Astrocyte (in vitro differentiated cells and primary cell): ENCODE measurements around the gene ADAM11. TPM values are rescaled to one million over a fixed set of nuclear protein-coding genes. Genes with fewer than 3 reads are reported as not detected.

ENCODE experiments used
- DNase-seq: peaks from one replicate; pipeline ENCODE4 v3.0.0-alpha.2; 2010; ENCODE audit warnings: low read depth
- FAIRE-seq: peaks from 2 replicates; lab custom pipeline; 2011; peaks lifted over from hg19 to GRCh38; lab: Jason Lieb, UNC
- H2AFZ ChIP-seq: 2 replicates; pipeline ENCODE4 v1.6.0; 2012; ENCODE audit warnings: low read depth, low read length, inconsistent platforms
- H3K27ac ChIP-seq: 2 replicates; pipeline ENCODE4 v1.5.1; 2011; ENCODE audit warnings: low read depth, low read length, inconsistent platforms
- H3K27me3 ChIP-seq: 2 replicates; pipeline ENCODE4 v1.6.0; 2011; ENCODE audit warnings: low read length, inconsistent platforms; ENCODE audit not compliant: insufficient read depth
- H3K36me3 ChIP-seq: 2 replicates; pipeline ENCODE4 v1.5.1; 2011; ENCODE audit warnings: low read length, inconsistent platforms; ENCODE audit not compliant: insufficient read depth
- H3K4me1 ChIP-seq: 2 replicates; pipeline ENCODE4 v1.5.1; 2011; ENCODE audit warnings: low read length, inconsistent platforms; ENCODE audit not compliant: insufficient read depth
- H3K4me2 ChIP-seq: 2 replicates; pipeline ENCODE4 v1.6.0; 2012; ENCODE audit warnings: low read length, inconsistent platforms
- H3K4me3 ChIP-seq: 2 replicates; pipeline ENCODE4 v1.5.1; 2011; ENCODE audit warnings: low read depth, mild to moderate bottlenecking, low read length, inconsistent platforms; ENCODE audit not compliant: insufficient read depth
- H3K79me2 ChIP-seq: 2 replicates; pipeline ENCODE4 v1.6.0; 2012; ENCODE audit warnings: mild to moderate bottlenecking, low read length, inconsistent platforms; ENCODE audit not compliant: insufficient read depth
- H3K9ac ChIP-seq: 2 replicates; pipeline ENCODE4 v1.6.0; 2012; ENCODE audit warnings: mild to moderate bottlenecking, low read length, inconsistent platforms
- H3K9me3 ChIP-seq: 2 replicates; pipeline ENCODE4 v1.5.1; 2012; ENCODE audit warnings: low read depth, mild to moderate bottlenecking, low read length, inconsistent platforms; ENCODE audit not compliant: insufficient read depth
- H4K20me1 ChIP-seq: 2 replicates; pipeline ENCODE4 v1.6.0; 2012; ENCODE audit warnings: low read length, inconsistent platforms; ENCODE audit not compliant: insufficient read depth
- H3K27ac Mint-ChIP-seq: one replicate; pipeline ENCODE4 v1.8.0; 2021; ENCODE audit warnings: mild to moderate bottlenecking, mixed read lengths; ENCODE audit not compliant: unreplicated experiment
- H3K27me3 Mint-ChIP-seq: one replicate; pipeline ENCODE4 v1.8.0; 2021; ENCODE audit warnings: low read depth, mixed read lengths; ENCODE audit not compliant: unreplicated experiment
- H3K36me3 Mint-ChIP-seq: one replicate; pipeline ENCODE4 v1.8.0; 2021; ENCODE audit warnings: low read depth, mixed read lengths; ENCODE audit not compliant: unreplicated experiment
- H3K4me1 Mint-ChIP-seq: one replicate; pipeline ENCODE4 v1.8.0; 2021; ENCODE audit warnings: low read depth, mixed read lengths; ENCODE audit not compliant: unreplicated experiment
- H3K4me3 Mint-ChIP-seq: one replicate; pipeline ENCODE4 v1.8.0; 2021; ENCODE audit warnings: mild to moderate bottlenecking, moderate library complexity, mixed read lengths; ENCODE audit not compliant: unreplicated experiment
- H3K9me3 Mint-ChIP-seq: one replicate; pipeline ENCODE4 v1.8.0; 2021; ENCODE audit warnings: mild to moderate bottlenecking, mixed read lengths; ENCODE audit not compliant: unreplicated experiment
- EZH2 ChIP-seq: IDR thresholded peaks from 2 replicates; pipeline ENCODE4 v1.6.1; 2012; ENCODE audit warnings: mild to moderate bottlenecking, low read length, inconsistent platforms; ENCODE audit not compliant: insufficient read depth
- total RNA-seq: library from RNA; stranded (reverse); gene quantifications from 2 replicates; pipeline ENCODE4 v1.2.1, GENCODE V29; 2021
- TF ChIP-seq, protein P1 (sequence below): IDR thresholded peaks from 2 replicates; pipeline ENCODE4 v1.5.1; 2011; ENCODE audit warnings: low read depth, mild to moderate bottlenecking, inconsistent platforms, low read length, moderate library complexity; ENCODE audit not compliant: insufficient read depth

The ADAM11 gene
- total RNA-seq, 1 donor from 2014 or later, result 0.43 TPM

DNA sequence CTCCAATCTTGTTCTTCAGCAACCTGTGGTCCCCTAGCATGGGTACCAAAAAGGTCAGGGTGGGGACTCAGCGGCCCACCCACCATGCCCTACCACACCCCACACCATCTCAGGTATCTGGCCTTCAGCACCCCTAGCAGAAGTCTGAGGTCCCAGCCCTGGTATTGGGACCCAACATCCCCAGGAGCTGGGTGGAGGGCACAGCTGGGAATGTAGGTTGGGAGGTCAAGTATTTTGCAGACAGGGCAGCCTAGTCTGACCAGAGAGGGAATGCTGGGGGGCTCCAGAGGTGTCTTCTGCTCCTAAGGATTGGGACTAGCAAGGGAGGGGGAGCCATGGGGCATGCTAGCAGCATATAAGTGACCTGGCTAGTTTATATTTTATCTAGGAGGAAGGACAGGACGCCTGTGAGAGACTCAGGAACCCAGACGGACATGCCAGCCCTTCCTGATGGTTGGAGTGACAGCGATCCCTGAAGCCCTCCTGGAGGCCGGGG, 822 bp upstream of the ADAM11 start:
- no peak overlapping the region for H3K27ac Mint-ChIP-seq
- no peak for FAIRE-seq
- H2AFZ ChIP-seq, result no peak overlapping the region

DNA sequence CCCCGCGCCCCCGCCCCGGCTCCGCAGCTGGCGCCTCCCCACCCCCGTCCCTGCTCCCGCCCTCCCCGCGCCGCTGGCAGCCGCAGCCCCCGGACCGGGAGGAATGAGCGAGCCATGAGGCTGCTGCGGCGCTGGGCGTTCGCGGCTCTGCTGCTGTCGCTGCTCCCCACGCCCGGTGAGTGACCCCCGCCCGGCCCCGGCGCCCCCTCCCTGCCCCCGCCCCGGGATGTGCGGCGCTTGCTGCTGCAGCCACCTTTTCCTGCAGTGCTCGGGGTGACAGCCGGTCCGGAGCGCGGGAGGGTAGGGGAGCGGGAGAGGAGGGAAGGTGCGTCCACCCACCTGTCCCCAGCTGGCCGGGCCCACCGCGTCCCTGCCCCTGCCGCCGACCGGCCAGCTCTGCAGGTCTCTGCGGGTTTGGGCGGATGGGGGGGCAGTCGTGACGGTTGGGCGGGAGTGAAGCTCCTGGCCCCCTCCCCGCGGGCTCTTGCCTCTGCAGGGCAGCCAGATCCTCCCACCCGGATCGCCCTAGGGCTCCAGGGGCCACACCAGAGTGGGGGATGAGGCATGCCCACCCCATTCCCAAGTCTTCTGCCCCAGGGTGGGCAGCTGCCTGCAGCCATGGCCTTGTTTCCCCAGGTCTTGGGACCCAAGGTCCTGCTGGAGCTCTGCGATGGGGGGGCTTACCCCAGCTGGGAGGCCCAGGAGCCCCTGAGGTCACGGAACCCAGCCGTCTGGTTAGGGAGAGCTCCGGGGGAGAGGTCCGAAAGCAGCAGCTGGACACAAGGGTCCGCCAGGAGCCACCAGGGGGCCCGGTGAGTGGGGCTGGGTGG, 513 bp downstream of the ADAM11 start:
- Histone ChIP-seq H3K4me3 (peak overlapping the region; percentile 10), H3K4me2 (peak overlapping the region; percentile 75)

More for the DNA sequence above, 822 bp upstream of the ADAM11 start:
- H3K4me1 ChIP-seq, result no peaks in the 10 kb centered on the region
- H3K27ac ChIP-seq, result no peak overlapping the region
- no peaks in the 10 kb centered on the region for H3K79me2 ChIP-seq
- DNase-seq, result no peak
- H3K27me3 ChIP-seq, result peaks cover 11% of the 10 kb centered on the region
- peak overlapping the region; percentile 75 for H3K4me2 ChIP-seq
- H3K36me3 Mint-ChIP-seq, result no peaks in the 10 kb centered on the region
- H3K9ac ChIP-seq, result no peak overlapping the region
- H4K20me1 ChIP-seq, result no peaks in the 10 kb centered on the region
- H3K9me3 Mint-ChIP-seq, result no peaks in the 10 kb centered on the region
- TF ChIP-seq, protein P1, sequence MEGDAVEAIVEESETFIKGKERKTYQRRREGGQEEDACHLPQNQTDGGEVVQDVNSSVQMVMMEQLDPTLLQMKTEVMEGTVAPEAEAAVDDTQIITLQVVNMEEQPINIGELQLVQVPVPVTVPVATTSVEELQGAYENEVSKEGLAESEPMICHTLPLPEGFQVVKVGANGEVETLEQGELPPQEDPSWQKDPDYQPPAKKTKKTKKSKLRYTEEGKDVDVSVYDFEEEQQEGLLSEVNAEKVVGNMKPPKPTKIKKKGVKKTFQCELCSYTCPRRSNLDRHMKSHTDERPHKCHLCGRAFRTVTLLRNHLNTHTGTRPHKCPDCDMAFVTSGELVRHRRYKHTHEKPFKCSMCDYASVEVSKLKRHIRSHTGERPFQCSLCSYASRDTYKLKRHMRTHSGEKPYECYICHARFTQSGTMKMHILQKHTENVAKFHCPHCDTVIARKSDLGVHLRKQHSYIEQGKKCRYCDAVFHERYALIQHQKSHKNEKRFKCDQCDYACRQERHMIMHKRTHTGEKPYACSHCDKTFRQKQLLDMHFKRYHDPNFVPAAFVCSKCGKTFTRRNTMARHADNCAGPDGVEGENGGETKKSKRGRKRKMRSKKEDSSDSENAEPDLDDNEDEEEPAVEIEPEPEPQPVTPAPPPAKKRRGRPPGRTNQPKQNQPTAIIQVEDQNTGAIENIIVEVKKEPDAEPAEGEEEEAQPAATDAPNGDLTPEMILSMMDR, result no peak
- no peak for TF ChIP-seq EZH2
- peak overlapping the region; percentile 27 for H3K4me3 Mint-ChIP-seq
- no peak overlapping the region for H3K4me3 ChIP-seq
- H3K9me3 ChIP-seq, result no peaks in the 10 kb centered on the region
- H3K36me3 ChIP-seq, result no peaks in the 10 kb centered on the region
- no peaks in the 10 kb centered on the region for H3K4me1 Mint-ChIP-seq
- H3K27me3 Mint-ChIP-seq, result peaks cover 40% of the 10 kb centered on the region

More for the DNA sequence above, 513 bp downstream of the ADAM11 start:
- H3K27me3 Mint-ChIP-seq, result peaks cover 49% of the 10 kb centered on the region
- DNase-seq, result no peak
- no peaks in the 10 kb centered on the region for H3K4me1 ChIP-seq
- no peak overlapping the region for H3K27ac ChIP-seq
- no peaks in the 10 kb centered on the region for H3K36me3 Mint-ChIP-seq
- H3K36me3 ChIP-seq, result no peaks in the 10 kb centered on the region
- no peak overlapping the region for H3K9ac ChIP-seq
- H3K4me1 Mint-ChIP-seq, result no peaks in the 10 kb centered on the region
- H2AFZ ChIP-seq, result no peak overlapping the region
- H3K9me3 Mint-ChIP-seq, result no peaks in the 10 kb centered on the region
- TF ChIP-seq, protein P1, result no peak
- TF ChIP-seq EZH2, result peak; percentile 59
- H3K27ac Mint-ChIP-seq, result no peak overlapping the region
- H4K20me1 ChIP-seq, result no peaks in the 10 kb centered on the region
- no peak for FAIRE-seq
- no peak overlapping the region for H3K4me3 Mint-ChIP-seq
- H3K9me3 ChIP-seq, result no peaks in the 10 kb centered on the region
- peaks cover 11% of the 10 kb centered on the region for H3K27me3 ChIP-seq
- no peaks in the 10 kb centered on the region for H3K79me2 ChIP-seq
